Suprapubic skin (tissue), 4 donors: Measurements from ENCODE around the gene TCHH.

Experiments used
- POLR2A ChIP-seq, 2 donors: fragments of 450-650 bp; IDR thresholded peaks; one replicate each; pipeline ENCODE4 v1.6.1; 2017; ENCODE audit warnings: antibody characterized with exemption in 2 of 2, mild to moderate bottlenecking in 2 of 2, moderate library complexity in 2 of 2
- POLR2AphosphoS5 ChIP-seq, 3 donors: sonication (generic); formaldehyde crosslinking; IDR thresholded peaks; one replicate each; pipeline ENCODE4 v1.6.1; 2017; ENCODE audit warnings: antibody characterized with exemption in 3 of 3
- TF ChIP-seq, protein P1 (sequence below), 2 donors: fragments of 200-600 bp in 1 of 2; fragments of 450-650 bp in 1 of 2; sonication (generic) in 1 of 2; IDR thresholded peaks; one replicate each; pipeline ENCODE4 v1.5.1; 2016 to 2019; ENCODE audit warnings: antibody characterized with exemption in 2 of 2, mild to moderate bottlenecking in 1 of 2, moderate library complexity in 1 of 2

DNA sequence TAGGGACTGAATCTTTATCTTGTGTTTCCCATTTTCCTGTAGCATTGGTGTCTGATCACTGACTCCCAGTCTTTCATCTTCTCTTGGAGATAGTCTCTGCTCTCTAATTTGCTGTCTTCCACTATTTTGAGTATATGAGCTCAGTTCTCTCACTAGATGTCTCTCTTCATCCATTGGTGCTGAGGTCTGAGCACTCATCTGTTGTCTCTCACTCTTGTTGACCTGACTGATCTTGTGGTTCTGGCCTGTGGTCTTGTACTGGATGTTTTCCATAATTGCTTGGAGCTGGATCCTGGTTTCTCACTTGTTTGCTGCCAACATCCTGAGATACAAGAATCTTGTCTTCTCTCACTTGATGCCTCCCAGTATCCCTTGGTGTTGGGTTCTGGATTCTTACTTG lies 53.3 kb downstream of the TCHH start:
- no peak for TF ChIP-seq POLR2A (IDR thresholded peaks at IDR 0.05)
- TF ChIP-seq, protein P1, sequence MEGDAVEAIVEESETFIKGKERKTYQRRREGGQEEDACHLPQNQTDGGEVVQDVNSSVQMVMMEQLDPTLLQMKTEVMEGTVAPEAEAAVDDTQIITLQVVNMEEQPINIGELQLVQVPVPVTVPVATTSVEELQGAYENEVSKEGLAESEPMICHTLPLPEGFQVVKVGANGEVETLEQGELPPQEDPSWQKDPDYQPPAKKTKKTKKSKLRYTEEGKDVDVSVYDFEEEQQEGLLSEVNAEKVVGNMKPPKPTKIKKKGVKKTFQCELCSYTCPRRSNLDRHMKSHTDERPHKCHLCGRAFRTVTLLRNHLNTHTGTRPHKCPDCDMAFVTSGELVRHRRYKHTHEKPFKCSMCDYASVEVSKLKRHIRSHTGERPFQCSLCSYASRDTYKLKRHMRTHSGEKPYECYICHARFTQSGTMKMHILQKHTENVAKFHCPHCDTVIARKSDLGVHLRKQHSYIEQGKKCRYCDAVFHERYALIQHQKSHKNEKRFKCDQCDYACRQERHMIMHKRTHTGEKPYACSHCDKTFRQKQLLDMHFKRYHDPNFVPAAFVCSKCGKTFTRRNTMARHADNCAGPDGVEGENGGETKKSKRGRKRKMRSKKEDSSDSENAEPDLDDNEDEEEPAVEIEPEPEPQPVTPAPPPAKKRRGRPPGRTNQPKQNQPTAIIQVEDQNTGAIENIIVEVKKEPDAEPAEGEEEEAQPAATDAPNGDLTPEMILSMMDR (IDR thresholded peaks at IDR 0.05): no peak
- TF ChIP-seq POLR2AphosphoS5 (IDR thresholded peaks at IDR 0.05): no peak
